ENCODE measurements around the gene RSU1.

Gene RSU1

GRCh38 chr10:16745061-16745460 lies 72.2 kb downstream of the RSU1 start:
- DNase-seq (ENCODE audit: low read depth in 1 of 2, low spot score in 1 of 2) = no peak

DNA sequence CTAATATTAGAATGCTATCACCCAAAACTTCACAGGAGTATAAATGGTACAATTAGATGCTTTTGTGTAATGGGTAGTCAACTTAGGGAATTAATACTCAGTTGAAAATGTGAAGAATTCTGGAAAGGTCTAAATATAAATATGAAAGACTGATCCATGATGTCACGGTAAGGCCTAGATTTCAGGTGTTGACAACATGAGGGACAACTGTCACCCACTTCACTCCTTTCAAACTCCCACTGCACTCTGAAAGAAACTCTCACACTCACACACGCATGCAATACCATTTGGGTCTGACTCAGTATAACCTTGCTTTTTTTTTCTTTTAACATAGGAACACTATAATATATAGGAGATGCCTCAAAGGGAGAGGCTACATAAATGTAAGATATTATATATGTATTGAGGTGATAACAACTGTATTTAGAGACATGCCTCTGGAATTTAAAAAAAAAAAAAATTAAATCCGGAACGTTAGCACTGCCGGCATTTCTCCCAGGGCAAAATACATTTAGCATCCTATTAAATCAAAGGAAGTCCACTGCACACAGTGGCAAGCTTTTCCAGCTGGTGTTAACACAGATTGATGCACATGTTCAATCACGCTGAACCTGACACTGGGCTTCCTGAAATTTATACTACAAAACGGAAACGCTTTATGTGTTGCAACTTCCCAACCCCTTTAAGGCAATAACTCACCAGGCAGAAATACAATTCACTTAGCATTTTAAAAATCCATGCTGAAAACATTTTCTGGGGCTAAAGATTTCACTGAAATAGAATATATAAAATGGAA lies 74.9 kb downstream of the RSU1 start:
- no peak for DNase-seq (ENCODE audit: low read depth in 1 of 2, low spot score in 1 of 2)

GRCh38 chr10:16741540-16741939 lies 75.7 kb downstream of the RSU1 start:
- no peak for DNase-seq (ENCODE audit: low read depth in 1 of 2, low spot score in 1 of 2)

- no peak for DNase-seq (ENCODE audit: low read depth in 1 of 2, low spot score in 1 of 2)
These were observed 79.8 kb downstream of the RSU1 start for GRCh38 chr10:16737420-16737819.

DNA sequence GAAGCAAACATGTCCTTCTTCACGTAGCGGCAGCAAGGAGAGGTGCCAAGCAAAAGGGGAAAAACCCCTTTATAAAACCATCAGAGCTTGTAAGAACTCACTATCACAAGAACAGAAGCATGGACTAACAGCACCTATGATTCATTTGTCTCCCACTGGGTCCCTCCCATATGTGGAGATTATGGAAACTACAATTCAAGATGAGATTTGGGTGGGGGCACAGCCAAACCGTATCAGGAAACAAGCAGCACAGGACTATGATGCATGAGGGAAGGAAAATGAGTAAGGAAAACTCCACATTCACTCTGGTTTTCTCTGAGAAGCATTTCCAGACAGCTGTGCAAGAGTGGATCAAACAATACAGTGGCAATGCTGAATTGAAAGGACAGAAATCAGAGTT lies 81.6 kb downstream of the RSU1 start:
- no peak for DNase-seq (ENCODE audit: low read depth in 1 of 2, low spot score in 1 of 2)

DNA sequence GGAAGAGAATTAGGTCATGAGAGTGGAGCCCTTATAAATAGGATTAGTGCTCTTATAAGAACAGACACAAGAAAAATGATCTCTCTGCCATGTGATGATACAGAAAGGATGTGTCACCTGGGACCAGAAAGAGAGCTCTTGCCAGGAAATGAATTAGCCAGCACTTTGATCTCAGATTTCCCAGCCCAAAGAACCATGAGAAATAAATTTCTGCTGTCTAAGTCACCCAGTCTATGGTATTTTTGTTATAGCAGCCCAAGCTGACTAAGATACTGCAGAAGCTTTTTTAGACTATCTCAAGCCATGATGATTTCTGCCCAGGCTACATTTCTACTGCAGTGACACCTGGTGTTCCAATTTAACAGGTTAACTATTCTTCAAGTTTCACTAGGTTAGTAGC lies 84.8 kb downstream of the RSU1 start:
- no peak for DNase-seq (ENCODE audit: low read depth in 1 of 2, low spot score in 1 of 2)

DNA sequence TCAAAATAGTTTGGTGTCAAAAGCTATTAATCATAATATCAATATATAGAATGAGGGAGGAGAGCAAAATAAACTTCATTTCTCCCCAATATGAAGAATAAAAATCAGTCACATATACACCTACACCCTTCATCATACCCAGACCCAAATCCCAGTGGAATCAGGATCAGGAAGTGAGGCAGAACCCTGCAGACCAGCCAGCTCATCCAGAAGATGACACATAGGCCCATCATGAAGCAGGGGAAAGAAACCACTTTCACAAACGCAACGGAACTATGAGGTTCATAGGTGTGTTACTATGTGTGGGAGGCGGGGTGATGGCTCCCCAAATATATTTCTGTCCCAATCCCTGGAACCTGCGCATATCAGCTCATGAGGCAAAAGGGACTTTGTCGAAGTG lies 89.0 kb downstream of the RSU1 start:
- DNase-seq (ENCODE audit: low read depth in 1 of 2, low spot score in 1 of 2) = no peak

GRCh38 chr10:16727666-16728065 lies 89.6 kb downstream of the RSU1 start:
- no peak for DNase-seq (ENCODE audit: low read depth in 1 of 2, low spot score in 1 of 2)

- DNase-seq (ENCODE audit: low read depth in 1 of 2, low spot score in 1 of 2) = no peak
These were observed 92.7 kb downstream of the RSU1 start for GRCh38 chr10:16724509-16724908.

GRCh38 chr10:16720812-16721211 lies 96.4 kb downstream of the RSU1 start:
- DNase-seq (ENCODE audit: low read depth in 1 of 2, low spot score in 1 of 2) = no peak

GRCh38 chr10:16717622-16718395 lies 99.4 kb downstream of the RSU1 start:
- no peak for DNase-seq (ENCODE audit: low read depth in 1 of 2, low spot score in 1 of 2)

DNA sequence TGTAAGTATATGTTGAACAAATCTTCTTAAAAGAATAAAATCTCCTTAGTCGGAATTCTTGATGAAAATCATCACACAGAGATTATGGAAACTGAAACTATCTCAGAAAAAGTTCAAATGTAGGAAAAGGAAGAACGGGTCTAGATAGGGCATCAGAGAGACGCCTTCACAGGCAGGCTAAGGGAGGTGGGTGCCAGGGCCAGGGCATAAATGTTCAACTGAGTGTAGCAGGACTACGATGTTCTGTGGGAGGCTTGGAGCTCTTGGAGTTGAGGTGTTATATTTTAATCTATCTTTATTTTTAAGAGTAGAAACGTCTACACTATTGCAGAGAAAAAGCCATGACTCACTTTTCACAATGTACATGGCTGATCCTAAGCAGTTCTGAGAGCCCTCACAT lies 101.2 kb downstream of the RSU1 start:
- DNase-seq (ENCODE audit: low read depth in 1 of 2, low spot score in 1 of 2) = no peak

- no peak for DNase-seq (ENCODE audit: low read depth in 1 of 2, low spot score in 1 of 2)
These were observed 103.9 kb downstream of the RSU1 start for GRCh38 chr10:16713290-16713689.

GRCh38 chr10:16712883-16713282 lies 104.3 kb downstream of the RSU1 start:
- DNase-seq (ENCODE audit: low read depth in 1 of 2, low spot score in 1 of 2) = no peak

DNA sequence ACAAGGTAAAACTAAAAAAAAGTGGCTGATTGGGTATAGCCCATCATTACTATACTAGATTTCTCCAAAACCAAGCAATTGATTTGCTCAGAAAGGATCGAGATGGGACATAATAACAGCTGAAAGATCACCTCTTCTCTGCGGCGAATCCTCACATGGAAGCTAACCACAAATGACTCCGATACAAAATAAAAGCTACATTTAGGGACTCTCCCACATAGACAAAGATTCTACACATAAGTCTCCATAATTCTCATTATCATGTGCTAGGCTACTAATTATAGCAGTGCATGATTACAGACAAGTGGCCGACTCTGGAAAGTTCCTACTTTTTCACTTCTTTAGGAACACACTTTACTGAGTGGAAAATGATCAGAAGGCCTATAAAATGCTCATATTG lies 116.9 kb downstream of the RSU1 start:
- DNase-seq (ENCODE audit: low read depth in 1 of 2, low spot score in 1 of 2) = no peak

DNA sequence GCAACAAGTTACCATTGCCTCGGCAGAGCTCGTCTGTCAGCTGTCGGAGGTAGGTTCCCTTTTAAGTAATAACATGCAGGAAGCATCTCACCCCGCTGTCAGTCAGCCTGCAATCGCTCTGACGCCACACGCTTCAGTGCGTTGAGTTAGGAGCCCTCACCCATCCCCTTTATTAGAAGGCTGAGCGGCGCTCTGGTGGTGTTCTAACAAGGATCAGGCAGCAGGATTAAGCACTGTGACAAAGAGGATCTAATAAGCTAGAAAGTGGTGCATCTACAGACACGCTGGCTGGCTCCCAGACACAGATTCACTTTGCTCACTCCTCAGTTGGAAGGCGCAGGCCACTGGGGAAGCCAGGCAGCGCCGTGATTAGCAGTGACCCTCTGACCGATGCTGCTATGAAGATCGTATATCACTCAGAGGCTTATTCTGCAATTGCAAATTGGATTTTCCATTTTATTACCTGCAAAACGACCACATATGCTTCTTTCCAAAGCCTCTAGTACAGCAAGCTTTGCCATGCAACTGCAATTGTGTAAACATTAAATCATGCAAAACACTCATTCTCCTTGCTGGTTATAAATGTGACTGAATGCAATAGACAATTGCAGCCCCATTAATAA lies 117.7 kb downstream of the RSU1 start:
- no peak for DNase-seq (ENCODE audit: low read depth in 1 of 2, low spot score in 1 of 2)

DNA sequence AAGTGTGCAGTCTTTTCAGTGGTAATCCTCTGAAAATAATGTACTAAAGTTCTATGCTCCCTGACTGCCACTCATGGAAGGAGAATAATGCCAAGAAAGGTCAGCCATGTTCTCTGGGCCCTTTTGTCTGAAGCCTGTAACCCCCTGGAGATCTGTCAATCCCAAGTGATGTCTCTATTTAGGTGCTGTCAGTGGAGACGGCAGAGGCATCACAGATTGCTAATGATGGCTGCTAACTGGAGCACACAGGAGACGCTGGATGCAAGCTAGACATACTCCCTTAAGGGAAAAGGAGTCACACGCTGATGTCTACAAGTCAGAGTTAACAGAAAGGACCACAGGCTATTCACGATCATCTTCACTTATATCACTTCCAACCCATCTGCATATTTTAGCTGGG lies 118.8 kb downstream of the RSU1 start:
- no peak for DNase-seq (ENCODE audit: low read depth in 1 of 2, low spot score in 1 of 2)

DNA sequence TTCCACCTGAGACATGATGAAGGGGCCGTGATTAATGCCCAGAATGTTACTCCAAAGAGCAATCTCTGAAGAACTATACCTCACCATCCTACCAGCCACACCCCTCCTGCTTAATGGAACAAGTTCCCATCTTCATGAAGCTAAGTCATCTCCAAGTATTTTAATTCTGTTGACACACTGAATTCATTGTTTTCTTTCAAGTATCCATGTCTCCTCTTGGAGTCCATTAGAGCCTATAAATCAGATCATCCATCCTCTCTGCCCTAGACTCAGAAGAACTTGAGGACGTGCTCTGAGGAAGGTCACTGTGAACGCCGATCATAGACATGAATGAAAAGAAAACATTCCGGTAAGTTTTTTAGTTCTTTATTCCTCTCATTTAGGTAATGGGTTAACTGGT lies 126.8 kb downstream of the RSU1 start:
- DNase-seq (ENCODE audit: low read depth in 1 of 2, low spot score in 1 of 2) = no peak

DNA sequence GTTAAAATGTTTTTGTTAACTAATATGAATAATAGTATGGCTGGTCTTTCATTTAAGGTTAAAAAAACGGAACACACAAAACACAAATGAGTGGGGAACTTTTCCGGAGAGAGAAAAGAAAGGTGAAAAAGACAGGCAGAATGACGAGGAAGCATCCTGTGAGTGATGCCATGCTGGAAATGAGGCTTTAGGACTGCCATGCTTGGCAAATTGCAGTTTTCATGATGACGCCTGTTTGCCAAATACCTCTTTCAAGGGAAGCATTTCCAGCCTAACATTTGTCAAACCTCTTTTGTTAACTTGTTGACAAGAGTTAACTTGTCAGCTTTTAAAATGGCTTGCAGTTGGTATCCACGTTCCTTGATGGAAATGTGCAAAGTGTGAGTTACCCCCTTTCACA lies 127.5 kb downstream of the RSU1 start:
- DNase-seq (ENCODE audit: low read depth in 1 of 2, low spot score in 1 of 2) = no peak

GRCh38 chr10:16689227-16689626 lies 128.0 kb downstream of the RSU1 start:
- no peak for DNase-seq (ENCODE audit: low read depth in 1 of 2, low spot score in 1 of 2)

DNA sequence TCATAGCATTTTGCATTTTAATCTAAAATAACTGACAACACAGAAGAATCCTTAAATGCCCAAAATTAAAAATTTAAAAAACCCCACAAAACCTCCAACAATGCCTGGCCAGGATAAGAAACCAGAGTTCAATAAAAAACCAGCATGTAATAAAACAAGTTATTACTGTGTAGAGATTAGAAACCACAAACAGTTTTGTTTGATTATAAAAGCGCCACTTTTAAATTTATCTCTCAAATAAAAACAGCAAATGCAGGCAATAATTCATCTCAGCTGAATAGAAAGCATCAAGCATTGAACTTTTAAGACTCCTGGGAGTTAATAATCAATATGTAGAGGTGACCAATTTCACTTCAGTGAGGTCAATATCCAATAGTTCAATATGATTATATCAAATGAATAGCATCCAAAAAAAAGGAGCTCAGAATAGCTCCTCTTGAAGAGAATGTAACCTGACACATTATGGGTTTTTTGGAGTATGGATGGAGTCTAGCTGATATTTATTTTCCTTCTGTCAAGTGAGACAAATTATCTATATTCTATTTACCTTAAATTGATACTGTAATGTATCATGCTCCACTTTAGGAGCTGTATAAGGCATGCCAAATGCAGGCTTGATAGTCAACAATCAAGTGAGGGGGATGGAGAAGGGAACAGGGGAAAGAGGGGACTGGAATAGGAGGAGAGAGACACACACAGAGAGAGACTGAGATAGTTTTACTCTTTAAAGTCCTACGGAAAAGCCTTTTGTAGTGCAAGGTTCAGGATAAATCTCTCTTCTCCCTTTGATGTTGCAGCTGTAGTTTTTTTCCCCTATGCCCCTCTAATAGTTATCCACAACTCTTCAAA lies 130.9 kb downstream of the RSU1 start:
- no peak for DNase-seq (ENCODE audit: low read depth in 1 of 2, low spot score in 1 of 2)

All from stimulated activated CD4-positive, alpha-beta T cell treated with anti-CD3 and anti-CD28 coated beads, Interleukin-15, amount 100 ng/mL, for 1 hour (primary cell).